Nucleus accumbens (tissue), 56 donors: ENCODE results near the gene CD244.
"Not testable (repeated sequence)": the region's sequence is repeated elsewhere in the genome, so short reads cannot be mapped to it uniquely, and the experiment has no call there.

Source experiments
- DNase-seq, 56 donors: peaks; one replicate each; lab custom pipeline; 2025; lab: John Stamatoyannopoulos, UW

Gene CD244

DNA sequence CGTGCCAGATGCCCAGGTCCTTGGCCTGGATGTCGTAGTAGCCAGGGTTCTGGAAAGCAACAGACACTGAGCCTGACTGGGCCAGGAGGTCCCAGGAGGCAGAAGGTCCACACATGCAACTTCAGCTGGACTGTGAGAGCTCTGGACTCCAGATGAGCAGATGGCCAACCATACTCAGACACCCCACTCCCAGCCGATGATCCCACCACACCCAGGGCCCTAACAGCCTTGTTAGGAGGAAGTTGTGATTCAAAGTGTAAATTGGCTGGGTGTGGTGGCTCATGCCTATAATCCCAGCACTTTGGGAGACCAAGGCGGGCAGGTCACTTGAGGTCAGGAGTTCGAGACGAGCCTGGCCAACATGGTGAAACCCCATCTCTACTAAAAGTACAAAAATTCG, 18.6 kb upstream of the CD244 start:
- not testable (repeated sequence) for DNase-seq

DNA sequence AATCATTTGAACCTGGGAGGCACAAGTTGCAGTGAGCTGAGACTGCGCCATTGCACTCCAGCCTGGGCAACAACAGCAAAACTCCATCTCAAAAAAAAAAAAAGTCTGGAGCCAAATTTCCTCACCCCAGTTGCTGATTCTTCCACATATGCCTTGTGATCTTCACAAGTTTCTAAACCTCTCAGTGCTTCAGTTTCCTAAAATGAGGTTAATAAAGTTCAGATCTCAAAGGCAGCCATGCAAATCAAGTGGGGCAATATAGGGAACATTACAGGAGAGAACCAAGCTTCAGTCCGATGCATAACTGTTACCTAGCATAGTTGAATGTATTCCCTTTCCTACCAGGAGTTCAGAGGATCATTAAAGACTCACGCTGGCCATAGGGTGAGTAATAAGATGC, 17.5 kb upstream of the CD244 start:
- no peak for DNase-seq

DNA sequence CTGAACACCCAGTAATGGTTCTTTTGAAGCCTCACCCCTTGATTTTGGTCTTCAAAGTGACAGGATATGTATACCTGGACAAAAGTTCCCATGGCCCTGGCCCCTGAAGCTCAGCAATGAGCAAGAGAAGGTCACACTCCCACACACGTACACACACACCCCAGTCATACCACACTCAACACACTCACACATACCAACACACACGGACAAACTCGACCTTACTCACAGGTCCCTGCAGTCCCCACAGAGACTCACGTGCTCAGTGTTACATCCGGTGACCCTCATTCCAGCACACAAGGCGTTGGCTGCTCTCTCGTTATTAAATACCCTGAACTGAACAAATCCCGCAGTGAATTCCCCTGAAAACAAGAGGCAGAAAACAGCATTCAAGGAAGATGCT, 16.4 kb upstream of the CD244 start:
- DNase-seq = no peak

DNA sequence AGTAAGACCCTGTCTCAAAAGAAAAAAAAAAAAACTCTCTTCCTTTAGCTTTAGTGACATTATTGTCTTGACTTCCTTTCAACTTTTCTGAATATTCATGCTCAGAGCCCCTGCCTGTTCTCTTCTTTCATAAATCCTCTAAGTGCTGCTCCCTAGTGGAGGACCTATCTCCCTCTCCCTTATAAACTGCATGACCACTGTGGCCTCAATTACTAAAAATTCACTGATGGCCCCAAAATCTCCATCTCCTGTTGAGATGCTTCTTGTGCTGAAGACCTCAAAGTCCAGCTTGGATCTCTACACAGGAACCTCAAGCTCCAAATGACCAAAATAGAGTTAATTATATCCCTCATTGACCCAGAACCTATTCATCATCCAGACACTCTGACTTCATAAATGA, 14.5 kb upstream of the CD244 start:
- DNase-seq = no peak

DNA sequence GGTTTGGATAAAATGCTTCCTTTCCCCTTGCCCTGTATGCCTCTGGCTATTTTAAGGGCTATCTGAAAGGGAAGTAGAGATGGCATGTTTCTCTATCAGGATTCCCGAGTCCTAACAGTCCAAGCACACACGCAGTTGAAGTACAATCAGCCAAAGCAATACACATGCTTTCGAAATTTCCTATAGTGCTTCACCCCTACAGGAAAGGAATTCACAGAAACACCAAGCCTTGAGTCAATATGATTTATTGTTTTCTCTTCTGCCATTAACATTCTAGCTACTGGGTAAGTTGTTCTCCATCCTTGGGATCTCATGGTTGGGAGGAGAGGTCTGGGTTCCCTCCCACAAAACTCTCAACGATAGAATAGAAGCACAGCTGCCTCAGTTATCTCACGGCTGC, 13.6 kb upstream of the CD244 start:
- no peak for DNase-seq

DNA sequence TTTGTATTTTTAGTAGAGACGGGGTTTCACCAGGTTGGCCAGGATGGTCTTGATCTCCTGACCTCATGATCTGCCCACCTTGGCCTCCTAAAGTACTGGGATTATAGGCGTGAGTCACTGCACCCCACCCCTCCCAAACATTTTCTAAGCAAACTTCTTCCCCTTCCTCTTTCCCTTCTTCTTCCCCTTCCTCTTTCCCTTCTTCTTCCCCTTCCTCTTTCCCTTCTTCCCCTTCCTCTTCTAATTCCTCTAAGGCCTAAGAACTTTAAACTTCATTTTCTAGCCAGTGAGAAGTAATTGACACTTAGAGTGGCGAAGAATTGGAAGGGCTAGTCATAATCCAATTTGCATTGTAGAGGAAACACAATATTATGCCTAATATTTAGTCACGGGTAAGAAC, 12.9 kb upstream of the CD244 start:
- DNase-seq = not testable (repeated sequence)

DNA sequence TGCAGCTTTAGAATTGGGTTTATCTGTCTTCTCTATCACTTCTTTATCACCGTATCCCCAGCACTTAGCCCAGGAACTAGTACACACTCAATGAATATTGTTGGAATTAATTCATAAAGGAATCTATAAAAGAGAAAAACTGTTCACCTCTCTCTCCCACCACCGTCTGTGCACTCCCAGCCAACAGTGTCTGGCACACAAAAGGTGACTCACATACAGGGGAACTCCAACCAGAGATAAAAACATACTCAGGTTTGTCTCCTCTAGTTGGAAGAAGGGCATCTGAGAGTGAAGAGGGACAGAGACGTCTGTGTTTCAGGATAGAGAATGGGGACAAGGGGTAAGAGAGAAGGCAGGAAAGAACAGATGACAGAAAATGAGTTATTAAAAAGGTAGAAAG, 12.2 kb upstream of the CD244 start:
- no peak for DNase-seq

DNA sequence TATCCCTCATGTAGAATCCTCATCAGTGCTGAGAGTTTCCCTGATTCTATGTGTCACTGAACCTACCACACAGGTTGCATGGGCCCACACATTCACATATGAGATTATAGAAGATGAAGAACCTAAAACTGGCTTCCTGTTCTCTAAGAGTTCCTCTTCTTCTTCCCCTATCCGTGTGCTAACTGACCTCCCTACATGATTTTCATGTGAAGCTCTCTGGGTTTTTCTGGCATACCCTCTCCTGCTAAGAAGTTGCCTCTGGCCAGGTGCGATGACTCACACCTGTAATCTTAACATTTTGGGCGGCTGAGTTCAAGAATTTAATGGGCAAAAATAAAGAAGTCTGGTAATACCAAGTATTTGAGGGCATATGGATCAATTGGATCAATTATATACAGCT, 5.5 kb upstream of the CD244 start:
- no peak for DNase-seq

DNA sequence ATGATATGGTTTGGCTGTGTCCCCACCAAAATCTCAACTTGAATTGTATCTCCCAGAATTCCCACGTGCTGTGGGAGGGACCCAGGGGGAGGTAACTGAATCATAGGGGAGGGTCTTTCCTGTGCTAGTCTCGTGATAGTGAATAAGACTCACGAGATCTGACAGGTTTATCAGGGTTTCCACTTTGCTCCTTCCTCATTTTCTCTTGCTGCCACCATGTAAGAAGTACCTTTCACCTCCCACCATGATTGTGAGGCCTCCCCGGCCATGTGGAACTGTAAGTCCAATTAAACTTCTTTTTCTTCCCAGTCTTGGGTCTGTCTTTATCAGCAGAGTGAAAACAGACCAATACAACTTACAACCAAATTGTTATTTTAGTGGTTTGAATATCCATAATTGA, 5.0 kb upstream of the CD244 start:
- not testable (repeated sequence) for DNase-seq

DNA sequence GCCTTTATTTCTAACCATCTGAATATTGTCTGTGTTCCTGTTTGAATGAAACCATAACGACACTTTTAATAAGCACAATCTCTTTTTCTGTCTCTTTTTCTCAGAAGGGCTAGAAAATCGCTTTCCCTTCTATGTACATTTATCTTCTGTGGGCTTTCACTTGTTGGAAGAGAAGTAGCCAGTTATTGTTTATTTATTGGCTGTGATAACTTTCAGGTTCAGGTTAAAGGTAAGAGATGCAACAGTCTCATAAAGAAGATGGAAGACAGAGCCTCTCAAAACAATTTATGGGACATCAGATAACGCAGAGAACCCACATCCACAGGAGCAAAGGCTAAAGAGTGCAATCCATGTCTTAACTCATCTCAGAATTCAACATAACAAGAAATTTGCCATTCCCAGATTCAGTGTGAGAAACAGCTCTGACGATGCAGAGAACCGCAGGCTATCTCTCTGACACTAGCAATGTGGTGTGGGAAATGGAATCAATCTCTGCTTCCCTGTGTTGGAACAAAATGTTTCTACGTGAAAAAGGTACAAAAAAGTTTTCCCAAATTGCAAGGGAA, 4.1 kb upstream of the CD244 start:
- DNase-seq = no peak

DNA sequence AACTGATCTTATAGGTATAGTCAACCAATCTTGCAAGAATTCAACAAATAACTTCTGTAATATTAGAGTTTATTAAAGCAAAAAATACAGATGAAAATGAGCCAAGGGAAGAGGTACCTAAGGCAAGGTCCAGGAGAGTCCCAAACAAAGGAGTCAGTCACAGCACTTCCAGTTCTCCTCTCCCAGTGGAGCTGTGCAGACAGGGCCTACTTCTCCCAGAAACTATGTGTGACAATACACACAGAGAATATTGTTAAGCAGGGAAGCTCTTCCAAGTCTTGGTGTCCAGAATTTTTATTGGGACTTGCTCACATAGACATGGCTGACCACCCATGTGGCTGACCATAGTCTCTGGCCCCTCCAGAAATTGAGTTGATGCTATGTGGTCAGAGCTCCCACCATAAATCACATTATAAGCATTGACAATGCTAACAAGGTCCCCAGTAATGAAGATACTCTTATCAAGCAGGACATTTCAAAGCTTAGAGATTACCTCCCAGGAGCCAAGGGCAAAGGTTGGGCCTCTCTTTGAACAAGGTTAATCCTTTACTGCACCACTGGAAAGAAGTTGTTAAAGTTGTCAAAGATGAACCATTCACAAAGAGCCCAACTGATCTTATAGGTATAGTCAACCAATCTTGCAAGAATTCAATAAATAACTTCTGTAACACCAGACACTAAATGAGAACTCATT, 3.5 kb upstream of the CD244 start:
- no peak for DNase-seq

DNA sequence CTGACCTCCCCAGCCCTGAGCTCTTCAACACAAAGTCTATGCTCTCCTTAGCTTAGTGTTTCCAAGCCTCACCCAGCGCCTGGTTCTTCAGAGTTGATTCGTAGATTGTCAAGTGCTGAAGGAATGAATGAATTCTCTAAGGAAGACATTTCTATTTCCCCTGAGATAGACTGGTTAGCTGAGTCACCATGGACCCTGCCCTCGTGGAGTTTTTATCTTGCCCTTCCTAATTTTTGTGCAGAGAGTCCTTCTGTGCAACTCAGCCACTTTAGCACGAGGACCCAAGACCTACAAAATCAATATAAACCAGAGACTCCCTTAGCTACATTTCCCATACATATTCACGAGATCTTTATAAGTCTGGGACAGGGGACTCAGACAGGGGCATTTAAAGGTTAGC, 2.6 kb upstream of the CD244 start:
- DNase-seq = no peak

DNA sequence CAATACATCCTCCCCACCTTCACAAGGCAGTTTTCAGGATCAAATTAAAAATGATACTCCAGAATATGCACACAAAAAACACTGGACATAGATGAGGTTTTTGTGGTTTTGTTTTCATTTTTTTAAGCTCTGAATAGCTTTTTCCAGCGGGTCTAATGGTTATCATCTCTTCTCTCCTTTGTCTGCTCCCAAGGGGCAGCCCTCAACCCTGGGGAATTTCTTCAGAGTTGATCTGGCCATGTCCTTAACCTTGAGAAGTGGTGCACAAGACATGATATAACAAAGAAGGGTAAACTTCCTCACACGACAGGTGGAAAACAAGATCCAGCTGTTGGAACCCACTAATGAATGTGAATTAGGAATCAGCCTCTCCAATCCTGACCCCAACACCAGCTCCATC, 1.5 kb upstream of the CD244 start:
- no peak for DNase-seq

DNA sequence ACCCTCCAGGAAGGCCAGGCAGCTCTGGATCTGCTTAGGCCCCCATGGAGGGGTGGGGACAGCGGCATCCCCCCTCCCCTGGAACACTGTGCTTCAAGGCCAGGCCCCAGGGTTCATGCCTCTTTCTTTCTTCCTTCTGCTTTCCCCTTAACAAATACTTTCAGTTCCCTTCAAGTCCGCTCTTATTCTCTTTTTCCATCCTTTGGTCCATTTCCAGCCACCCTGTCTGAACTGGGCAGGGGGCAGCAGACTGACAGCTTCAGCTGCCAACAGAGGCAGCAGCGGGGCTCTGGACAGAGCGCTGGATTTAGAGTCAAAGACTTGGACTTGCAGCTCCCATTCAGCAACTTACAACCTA, 1.1 kb upstream of the CD244 start:
- DNase-seq = peak in 3 of 56 donors; percentile 5 to 16 (median 9)

DNA sequence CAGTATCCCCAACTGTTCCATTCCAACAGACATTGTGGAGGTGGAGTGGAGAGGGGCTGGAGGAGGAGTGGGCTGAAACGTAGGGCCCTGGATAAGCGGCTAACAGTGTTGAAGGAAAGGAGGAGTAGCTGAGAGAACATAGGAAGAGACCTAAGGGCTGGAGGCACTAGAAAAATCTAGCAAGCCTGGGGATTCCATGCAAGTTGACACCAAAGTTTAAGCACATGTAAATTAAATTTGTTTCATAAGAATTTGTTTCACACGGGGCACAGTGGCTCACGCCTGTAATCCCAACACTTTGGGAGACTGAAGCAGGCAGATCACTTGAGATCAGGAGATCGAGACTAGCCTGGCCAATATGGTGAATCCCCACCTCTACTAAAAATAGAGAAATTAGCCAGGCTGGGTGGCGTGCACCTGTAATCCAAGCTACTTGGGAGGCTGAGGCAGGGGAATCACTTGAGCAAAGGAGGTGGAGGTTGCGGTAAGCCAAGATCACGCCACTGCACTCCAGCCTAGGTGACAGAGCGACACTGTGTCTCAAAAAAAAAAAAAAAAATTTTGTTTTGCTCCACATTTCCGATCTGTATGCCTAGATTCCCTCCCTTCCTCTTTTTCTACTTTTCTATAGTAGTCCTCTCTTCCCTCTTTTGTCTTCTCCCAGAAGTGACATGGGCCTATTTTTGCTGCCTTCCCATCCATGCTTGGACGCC, 530 bp upstream of the CD244 start:
- no peak for DNase-seq

DNA sequence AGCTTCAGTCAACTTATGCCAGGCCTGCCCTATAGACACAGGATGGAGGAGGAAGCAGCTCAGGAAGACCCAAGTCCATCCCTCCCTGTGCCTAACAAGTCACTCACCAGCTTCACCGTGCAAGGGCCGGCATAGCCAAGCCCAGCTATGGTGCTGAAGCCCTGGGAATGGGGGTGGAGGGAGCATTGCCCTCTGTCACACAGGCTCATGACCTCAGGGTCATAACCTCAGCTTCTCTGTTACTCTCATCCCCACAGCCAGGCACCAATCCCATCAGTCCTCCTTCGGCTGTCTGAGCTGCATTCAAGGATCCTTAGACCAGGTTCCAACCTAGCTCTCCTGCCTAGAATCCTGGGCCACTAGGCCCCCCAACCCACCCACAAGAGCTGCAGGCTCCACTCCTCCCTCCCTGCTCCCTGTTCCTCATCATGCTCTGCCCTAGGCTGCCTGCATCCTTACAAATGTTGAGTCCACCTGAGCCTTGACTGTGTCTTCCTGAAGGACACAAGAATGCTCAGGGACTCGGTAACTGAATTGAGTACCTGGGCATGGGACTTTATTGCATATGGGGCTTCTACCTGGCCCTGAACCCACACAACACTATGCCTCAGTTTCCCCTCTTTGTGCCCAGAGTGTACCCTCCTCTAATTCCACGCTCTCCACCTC, 1.7 kb downstream of the CD244 start:
- no peak for DNase-seq

DNA sequence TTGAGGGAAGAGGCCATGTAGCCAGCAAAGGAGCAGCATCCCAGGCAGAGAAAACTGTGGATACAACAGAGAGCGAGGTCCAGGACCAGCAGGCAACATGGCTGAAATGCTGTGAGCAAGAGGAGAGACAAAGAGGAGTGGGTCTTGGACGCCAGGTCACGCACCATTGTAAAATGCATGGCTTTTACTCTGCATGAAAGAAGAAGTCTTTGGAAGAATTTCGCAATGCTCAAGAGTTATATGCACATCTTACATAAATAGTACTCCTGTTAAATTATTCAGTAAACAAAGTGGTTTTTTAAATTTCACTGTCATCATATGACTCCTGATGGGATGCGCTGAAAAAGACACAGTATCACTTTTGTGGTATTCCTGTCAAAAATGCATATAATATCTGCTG, 3.5 kb downstream of the CD244 start:
- no peak for DNase-seq

DNA sequence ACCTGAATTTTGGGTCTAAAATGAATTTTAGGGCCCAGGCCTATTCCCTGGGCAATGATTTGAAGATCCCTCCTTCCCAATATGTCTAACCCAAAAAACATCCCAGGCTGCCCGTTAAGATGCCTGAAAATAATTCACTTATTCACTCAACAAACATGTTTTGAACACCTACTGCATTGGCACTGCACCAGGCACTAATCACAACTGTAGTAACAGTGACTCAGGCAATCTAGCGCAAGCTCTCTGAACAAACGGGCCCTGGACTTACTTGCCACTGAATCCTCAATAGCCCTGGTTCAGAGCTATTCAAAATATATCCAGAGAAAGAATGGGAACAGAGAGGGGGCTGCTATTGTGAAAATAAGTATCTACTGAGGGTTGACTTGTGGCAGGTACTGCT, 4.2 kb downstream of the CD244 start:
- no peak for DNase-seq

DNA sequence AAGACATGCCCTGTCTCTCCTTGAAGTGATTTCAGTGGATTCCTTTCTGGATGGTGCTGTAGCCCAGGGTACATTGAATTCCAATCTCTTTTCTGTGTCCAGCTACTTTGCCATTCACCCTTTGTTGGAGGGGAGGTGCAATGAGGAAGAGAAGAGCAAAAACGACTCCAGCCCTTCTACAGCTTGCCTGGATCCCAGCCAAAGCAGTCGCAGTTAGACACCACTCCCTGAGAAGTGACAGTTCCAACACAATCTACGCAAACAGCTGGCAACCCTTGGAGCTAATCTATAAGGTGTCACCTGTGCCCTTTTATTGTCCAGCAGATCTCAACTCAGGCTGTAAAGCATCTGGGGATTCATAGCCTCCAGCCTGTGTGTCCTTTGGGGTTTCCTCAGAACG, 4.6 kb downstream of the CD244 start:
- no peak for DNase-seq

DNA sequence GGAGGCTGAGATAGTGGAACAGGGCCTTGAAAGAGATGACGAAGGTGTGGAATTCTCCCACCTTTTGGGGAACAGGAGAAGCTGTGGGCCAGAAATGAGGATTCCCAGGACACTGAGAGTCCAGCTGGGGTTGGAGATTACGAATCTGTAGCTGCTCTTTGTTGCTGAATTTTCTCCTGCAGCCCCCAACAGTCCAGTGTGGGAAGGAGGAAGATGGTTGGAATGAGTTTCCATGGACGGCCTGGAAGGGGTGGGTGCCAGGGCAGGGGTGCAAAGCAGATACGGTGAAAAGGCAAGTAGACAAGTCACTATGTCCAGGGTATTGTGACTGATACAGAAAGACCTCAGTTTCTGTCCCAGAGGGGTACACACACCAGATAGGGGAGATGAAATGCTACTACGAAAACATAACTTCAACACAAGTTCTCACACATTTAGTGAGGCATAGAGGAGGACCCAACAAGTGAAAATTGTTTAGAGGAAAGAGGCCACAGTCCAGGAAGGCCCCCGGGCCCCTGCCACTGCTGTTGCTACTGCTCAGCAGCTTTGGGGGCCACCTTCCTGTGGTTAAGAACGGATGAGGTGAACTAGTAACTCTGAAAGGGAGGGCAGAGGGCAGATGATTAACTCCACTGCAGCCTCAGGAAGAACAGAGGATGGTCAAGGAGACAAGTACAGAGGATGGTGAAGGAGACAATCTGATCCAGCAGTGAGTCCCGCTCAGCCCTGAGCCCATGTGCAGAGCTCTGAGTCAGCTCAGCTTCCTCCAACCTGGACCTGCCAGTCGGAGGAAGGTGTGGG, 7.3 kb downstream of the CD244 start:
- DNase-seq = no peak

DNA sequence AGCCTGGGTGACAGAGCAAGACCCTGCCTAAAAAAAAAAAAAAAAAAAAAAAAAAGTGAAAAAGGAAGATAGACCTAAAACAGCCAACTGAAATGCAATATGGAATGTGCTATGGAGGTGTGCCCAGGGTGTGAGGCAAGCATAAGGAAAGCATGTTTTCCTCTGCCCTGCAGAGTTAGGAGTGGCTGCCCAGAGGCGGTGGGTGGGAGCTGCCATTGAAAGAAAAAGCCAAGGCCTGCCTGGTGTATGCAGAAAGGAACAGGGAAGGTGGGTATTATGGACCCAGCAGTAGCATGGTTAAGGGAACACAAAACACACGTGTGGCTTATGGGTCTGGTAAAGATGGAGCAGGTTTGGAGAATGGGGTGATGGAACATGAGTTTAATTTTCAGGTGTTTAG, 8.9 kb downstream of the CD244 start:
- DNase-seq = no peak
